ENCODE measurements around the gene RGS11.

- TF ChIP-seq CTCF (conservative IDR thresholded peaks at IDR 0.05; ENCODE audit: low read depth, low read length) (no peak), POLR2A (IDR thresholded peaks at IDR 0.05; ENCODE audit: low read depth, low read length) (no peak), MAFK (IDR thresholded peaks at IDR 0.05; ENCODE audit: low read depth, low read length) (no peak), RFX5 (IDR thresholded peaks at IDR 0.05; ENCODE audit: low read depth, low read length) (no peak), RAD21 (IDR thresholded peaks at IDR 0.05; ENCODE audit: low read length) (no peak), SMC3 (IDR thresholded peaks at IDR 0.05; ENCODE audit: low read depth, low read length) (no peak), USF2 (IDR thresholded peaks at IDR 0.05; ENCODE audit: low read depth, low read length) (no peak), CEBPB (IDR thresholded peaks at IDR 0.05; ENCODE audit: low read depth, low read length) (no peak), CHD1 (IDR thresholded peaks at IDR 0.05; ENCODE audit: low read depth, low read length) (no peak)
Measured at GRCh38 chr16:259814-260253, 15.9 kb downstream of the RGS11 start.
